Heart left ventricle (tissue), 16 donors: ENCODE results near the gene STARD3NL. TPM values are rescaled to one million over a fixed set of nuclear protein-coding genes. Genes with fewer than 3 reads are reported as not detected.
"Not testable (repeated sequence)": the region's sequence is repeated elsewhere in the genome, so short reads cannot be mapped to it uniquely, and the experiment has no call there.

Source experiments
- ATAC-seq, 4 donors: fragments of 200-7000 bp; cut with Tn5 transposase; one replicate each; pipeline ENCODE4 v1.9.1; 2020 to 2022; ENCODE audit warnings: moderate library complexity in 4 of 4, mild to moderate bottlenecking in 3 of 4, moderate number of reproducible peaks in 1 of 4
- DNase-seq, 5 donors: peaks; one replicate each; pipeline ENCODE4 v3.0.0-alpha.2; 2020
- H3K27ac ChIP-seq, 12 donors: fragments of 200-600 bp; sonication (generic) in 4 of 12; one replicate each; pipeline versions ENCODE4 v1.5.0 to v1.8.0; 2016 to 2022; ENCODE audit warnings: mild to moderate bottlenecking in 2 of 12
- H3K27me3 ChIP-seq, 9 donors: fragments of 200-600 bp; sonication (generic) in 2 of 9; one replicate each; pipeline versions ENCODE4 v1.5.1 to v1.8.0; 2016 to 2022; ENCODE audit warnings: mild to moderate bottlenecking in 3 of 9
- H3K36me3 ChIP-seq, 9 donors: fragments of 200-600 bp; sonication (generic) in 2 of 9; one replicate each; pipeline versions ENCODE4 v1.5.0 to v1.8.0; 2018 to 2022; ENCODE audit warnings: mild to moderate bottlenecking in 2 of 9
- H3K4me1 ChIP-seq, 12 donors: fragments of 200-600 bp; sonication (generic) in 4 of 12; one replicate each; pipeline versions ENCODE4 v1.5.0 to v1.8.0; 2016 to 2022; ENCODE audit warnings: mild to moderate bottlenecking in 3 of 12
- H3K4me3 ChIP-seq, 12 donors: fragments of 200-600 bp; sonication (generic) in 4 of 12; one replicate each; pipeline versions ENCODE4 v1.5.0 to v1.8.0; 2017 to 2022; ENCODE audit warnings: mild to moderate bottlenecking in 9 of 12, moderate library complexity in 4 of 12
- H3K9me3 ChIP-seq, 12 donors: fragments of 200-600 bp; sonication (generic) in 4 of 12; one replicate each; pipeline versions ENCODE4 v1.5.0 to v1.8.0; 2016 to 2022; ENCODE audit warnings: mild to moderate bottlenecking in 1 of 12
- POLR2A ChIP-seq, 2 donors: fragments of 450-650 bp; IDR thresholded peaks; one replicate each; pipeline ENCODE4 v1.6.1; 2017; ENCODE audit warnings: antibody characterized with exemption in 2 of 2, mild to moderate bottlenecking in 2 of 2, moderate library complexity in 2 of 2
- whole genome bisulfite sequencing, 4 donors: extraction: QIAGEN DNeasy Blood & Tissue Kit in 2 of 4; methylation state at CpG; one replicate each; pipeline versions ENCODE4 v1.1.5 to v1.1.7; 2013 to 2018; 5-methylcytosine and 5-hydroxymethylcytosine counted together
- intact Hi-C, 10 donors: fragments of 100-400 bp; cut with DNase I; formaldehyde crosslinking; loops; one replicate each; pipeline versions ENCODE4 v1.11.1 to v1.14.2; 2022
- polyA plus RNA-seq, 2 donors: library from polyadenylated mRNA; stranded (reverse); fragments of 200-250 nt; gene quantifications; one replicate each; pipeline ENCODE4 v1.2.3, GENCODE V29; 2013
- total RNA-seq, 9 donors: library from RNA; depleted of rRNA in 2 of 9; stranded (reverse); fragments of >200 nt in 2 of 9; fragmentation: NEBNext Ultra II Directional in 3 of 9; extraction: Animal tissue kit (Norgen Biotek cat#: 25700) in 3 of 9; gene quantifications; one replicate each; pipeline versions ENCODE4 v1.1.0 to v1.2.4, GENCODE V29; 2016 to 2023
- TF ChIP-seq, protein P1 (sequence below), 12 donors: fragments of 200-600 bp; sonication (generic) in 4 of 12; IDR thresholded peaks; one replicate each; pipeline versions ENCODE4 v1.5.0 to v1.8.0; 2018 to 2022; ENCODE audit warnings: antibody characterized with exemption in 12 of 12, mild to moderate bottlenecking in 5 of 12
- donor health status: ischemic (EF 13 %, LVEDD 7.1; RV severe dilation, severe dysfunction).
- donor health status: healthy with polysubstance abuse.
- donor health status: DM: no; HTN: yes; CAD: no.
- donor health status: DM: no; HTN: no; CAD: no.
- donor health status: ischemic (EF 25% LVEDD 6.9; RV normal size, moderate dysfunction).
- donor health status: ischemic (EF 25% LVEDD 5.7; RV mildly dilated, moderate dysfunction).
- donor health status: healthy.
- donor health status: DM: yes; HTN: yes; CAD: no.
- donor health status: ischemic (EF 35%, LVEDD 5.7; RV mildly dilated, moderate dysfunction).
- donor health status: nonischemic (EF 11% LVEDD 7.7; RV severe dilation, severe dysfunction).
- donor health status: DM: yes; HTN: yes; CAD: no.
- donor health status: PGD.
- donor health status: ischemic (EF 29% LVEDD 5.4; RV normal size, mild dysfunction).
- donor health status: nonischemic (EF 23%, LVEDD 6.1; RV moderate dilation, normal function).

STARD3NL gene
- total and polyA plus RNA-seq, 11 donors, result 10.3 to 37.6 (median 23.8) TPM

DNA sequence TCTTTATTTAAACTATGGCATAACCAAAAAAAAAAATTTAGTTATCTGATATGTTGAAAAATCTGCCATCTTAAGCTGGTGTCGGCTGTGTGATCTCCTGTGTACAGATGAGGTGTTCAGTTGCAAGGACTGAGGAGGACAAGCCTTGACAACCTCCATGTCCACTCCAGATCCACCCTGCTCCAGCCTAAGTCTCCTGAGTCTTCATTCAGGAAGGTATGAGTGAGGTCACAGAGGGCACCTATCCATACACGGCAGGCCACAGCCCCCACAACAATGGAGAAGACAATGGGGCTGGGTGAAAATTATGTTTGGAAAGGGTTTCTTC, 79.3 kb downstream of the STARD3NL start:
- TF ChIP-seq, protein P1, sequence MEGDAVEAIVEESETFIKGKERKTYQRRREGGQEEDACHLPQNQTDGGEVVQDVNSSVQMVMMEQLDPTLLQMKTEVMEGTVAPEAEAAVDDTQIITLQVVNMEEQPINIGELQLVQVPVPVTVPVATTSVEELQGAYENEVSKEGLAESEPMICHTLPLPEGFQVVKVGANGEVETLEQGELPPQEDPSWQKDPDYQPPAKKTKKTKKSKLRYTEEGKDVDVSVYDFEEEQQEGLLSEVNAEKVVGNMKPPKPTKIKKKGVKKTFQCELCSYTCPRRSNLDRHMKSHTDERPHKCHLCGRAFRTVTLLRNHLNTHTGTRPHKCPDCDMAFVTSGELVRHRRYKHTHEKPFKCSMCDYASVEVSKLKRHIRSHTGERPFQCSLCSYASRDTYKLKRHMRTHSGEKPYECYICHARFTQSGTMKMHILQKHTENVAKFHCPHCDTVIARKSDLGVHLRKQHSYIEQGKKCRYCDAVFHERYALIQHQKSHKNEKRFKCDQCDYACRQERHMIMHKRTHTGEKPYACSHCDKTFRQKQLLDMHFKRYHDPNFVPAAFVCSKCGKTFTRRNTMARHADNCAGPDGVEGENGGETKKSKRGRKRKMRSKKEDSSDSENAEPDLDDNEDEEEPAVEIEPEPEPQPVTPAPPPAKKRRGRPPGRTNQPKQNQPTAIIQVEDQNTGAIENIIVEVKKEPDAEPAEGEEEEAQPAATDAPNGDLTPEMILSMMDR (IDR thresholded peaks at IDR 0.05), result no peak
- TF ChIP-seq POLR2A (IDR thresholded peaks at IDR 0.05), result no peak
- Histone ChIP-seq H3K9me3 (no peaks in the 10 kb centered on the region), H3K27ac (no peak overlapping the region), H3K36me3 (no peaks in the 10 kb centered on the region), H3K4me1 (no peaks in the 10 kb centered on the region), H3K4me3 (no peak overlapping the region), H3K27me3 (peaks cover 0 to 2% (median 0%) of the 10 kb centered on the region in 9 donors)
- ATAC-seq (no peak), DNase-seq (no peak)
- WGBS, 4 donors, result 70 to 81% (median 75%) methylated on average over 2 of the region's 2 CpGs
- intact Hi-C loops, result no loop called here

DNA sequence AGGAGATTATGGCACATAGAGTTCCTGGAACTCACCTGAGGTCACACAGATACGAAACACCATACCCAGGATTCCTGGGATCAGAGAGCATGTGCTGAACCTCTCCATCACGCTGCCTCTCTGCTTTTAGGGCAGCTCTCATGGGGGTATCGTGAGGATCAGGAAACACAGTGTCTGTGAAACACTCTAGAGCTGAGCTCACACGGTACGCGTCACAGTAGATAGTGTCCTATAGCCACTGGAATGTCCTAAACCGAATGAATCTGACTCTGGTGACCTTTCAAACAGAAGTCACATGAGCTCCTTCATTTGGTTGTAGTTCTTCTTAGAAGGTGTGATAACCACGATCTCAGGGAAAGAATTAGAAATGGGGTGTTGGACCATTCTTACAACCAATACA, 81.1 kb downstream of the STARD3NL start:
- H3K27ac ChIP-seq, H3K4me3 ChIP-seq, H3K9me3 ChIP-seq, ATAC-seq, H3K4me1 ChIP-seq, H3K36me3 ChIP-seq, H3K27me3 ChIP-seq, DNase-seq, intact Hi-C loops: not testable (repeated sequence)
- 89 to 94% (median 90%) methylated on average over 8 of the region's 8 CpGs for WGBS, 4 donors

DNA sequence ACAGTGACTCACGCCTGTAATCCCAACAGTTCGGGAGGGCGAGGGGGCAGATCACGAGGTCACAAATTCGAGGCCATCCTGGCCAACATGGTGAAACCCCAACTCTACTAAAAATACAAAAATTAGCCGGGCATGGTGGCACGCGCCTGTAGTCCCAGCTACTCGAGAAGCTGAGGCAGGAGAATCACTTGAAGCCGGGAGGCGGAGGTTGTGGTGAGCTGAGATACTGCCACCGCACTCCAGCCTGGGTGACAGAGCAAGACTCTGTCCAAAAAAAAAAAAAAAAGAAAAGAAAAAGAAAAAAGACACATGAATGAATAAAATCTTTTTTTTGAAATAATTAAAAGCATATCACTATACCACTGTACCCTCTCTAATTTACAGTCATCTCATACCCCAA, 83.6 kb downstream of the STARD3NL start:
- H3K36me3 ChIP-seq, H3K4me1 ChIP-seq, H3K27ac ChIP-seq, intact Hi-C loops, ATAC-seq, DNase-seq, H3K27me3 ChIP-seq, H3K4me3 ChIP-seq, H3K9me3 ChIP-seq: not testable (repeated sequence)
- WGBS, 4 donors, result 85 to 92% (median 89%) methylated on average over 12 of the region's 12 CpGs

DNA sequence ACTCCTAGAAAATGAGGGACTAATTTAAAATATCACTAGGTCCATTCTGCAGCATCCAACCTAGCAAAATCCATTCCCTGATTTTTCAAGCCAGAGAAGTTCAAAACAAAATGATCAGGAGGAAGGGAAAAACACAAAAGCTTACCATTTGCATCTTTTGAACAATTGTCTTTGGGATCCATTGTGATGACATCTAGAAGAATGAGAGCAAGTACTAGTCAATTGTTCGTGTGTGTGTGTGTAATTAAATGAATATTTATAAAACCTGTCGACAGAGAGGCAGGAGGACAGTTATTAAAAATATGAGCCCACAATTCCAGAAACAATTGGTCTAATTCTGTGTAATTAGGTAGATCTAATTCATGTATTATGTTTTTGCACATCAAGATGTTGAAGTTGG, 84.0 kb downstream of the STARD3NL start:
- DNase-seq, ATAC-seq: not testable (repeated sequence)
- 63 to 76% (median 70%) methylated on average over 2 of the region's 2 CpGs for WGBS, 4 donors

DNA sequence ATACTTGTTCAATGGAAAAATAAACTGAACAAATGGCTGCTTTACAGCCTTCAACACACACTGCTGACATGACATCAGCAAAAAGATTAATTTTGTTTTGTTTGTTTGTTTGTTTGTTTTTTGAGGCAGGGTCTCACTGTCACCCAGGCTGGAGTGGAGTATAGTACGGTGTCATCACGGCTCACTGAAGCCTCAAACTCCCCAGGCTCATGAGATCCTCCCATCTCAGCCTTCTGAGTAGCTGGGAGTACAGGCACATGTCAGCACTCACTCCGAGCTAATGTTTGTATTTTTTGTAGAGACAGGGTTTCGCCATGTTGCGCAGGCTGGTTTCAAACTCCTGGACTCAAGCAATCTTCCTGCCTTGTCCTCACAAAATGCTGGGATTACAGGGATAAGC, 84.5 kb downstream of the STARD3NL start:
- H3K4me1 ChIP-seq, result no peaks in the 10 kb centered on the region
- no peak for TF ChIP-seq POLR2A (IDR thresholded peaks at IDR 0.05)
- TF ChIP-seq, protein P1 (IDR thresholded peaks at IDR 0.05), result no peak
- WGBS, 4 donors, result 49 to 86% (median 79%) methylated on average over 5 of the region's 5 CpGs
- H3K36me3 ChIP-seq, result no peaks in the 10 kb centered on the region
- H3K27me3 ChIP-seq, result peaks cover 0 to 2% (median 0%) of the 10 kb centered on the region in 9 donors
- no peak overlapping the region for H3K27ac ChIP-seq
- H3K4me3 ChIP-seq, result no peak overlapping the region
- DNase-seq (no peak), ATAC-seq (no peak)
- no peaks in the 10 kb centered on the region for H3K9me3 ChIP-seq
- intact Hi-C loops, result no loop called here

More for the DNA sequence above, 84.0 kb downstream of the STARD3NL start:
- H3K36me3 ChIP-seq, H3K9me3 ChIP-seq, H3K4me3 ChIP-seq, H3K27me3 ChIP-seq, intact Hi-C loops, H3K27ac ChIP-seq, H3K4me1 ChIP-seq: not testable (repeated sequence)

DNA sequence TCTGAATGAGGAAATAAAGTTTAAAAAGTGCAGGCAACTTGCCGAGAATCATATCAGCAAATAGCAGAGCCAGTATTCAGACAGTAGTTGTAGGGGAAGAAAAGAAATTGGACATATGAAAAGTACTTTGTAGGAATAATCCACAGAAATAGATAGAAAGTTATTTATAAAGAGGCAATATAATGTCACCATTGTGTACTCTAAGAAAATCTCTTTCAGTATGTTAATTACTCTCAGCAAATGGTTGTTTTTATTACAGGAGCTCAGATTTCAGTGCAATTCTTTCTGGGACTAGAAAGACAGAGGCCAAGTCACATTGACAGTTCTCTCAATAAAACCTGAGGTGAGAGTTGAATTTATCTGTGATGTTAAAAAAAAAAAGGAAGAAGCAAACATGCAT, 85.2 kb downstream of the STARD3NL start:
- 68 to 76% (median 72%) methylated on average over 1 of the region's 1 CpG for WGBS, 4 donors
- H3K4me3 ChIP-seq, ATAC-seq, H3K27ac ChIP-seq, H3K36me3 ChIP-seq, H3K9me3 ChIP-seq, H3K27me3 ChIP-seq, H3K4me1 ChIP-seq, DNase-seq, intact Hi-C loops: not testable (repeated sequence)

DNA sequence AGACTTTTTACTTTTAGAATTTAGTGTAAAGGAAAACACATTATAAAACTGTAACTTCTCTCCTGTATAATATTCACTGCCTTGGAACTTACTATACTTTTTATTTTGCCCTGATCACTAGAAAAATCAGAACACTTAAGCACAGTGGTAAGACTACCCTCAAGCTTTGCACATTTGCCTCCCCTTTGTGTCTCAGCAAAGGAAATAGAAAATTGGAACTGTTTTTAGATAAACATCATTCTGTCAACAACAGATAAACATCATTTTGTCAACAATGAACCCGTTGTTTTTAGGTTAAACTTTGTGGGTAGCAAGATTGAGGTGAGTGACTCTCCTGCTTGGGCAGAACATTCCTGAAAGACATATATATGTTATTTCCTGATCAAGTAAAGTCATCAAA, 86.6 kb downstream of the STARD3NL start:
- H3K9me3 ChIP-seq, H3K4me3 ChIP-seq, intact Hi-C loops, H3K36me3 ChIP-seq, ATAC-seq, H3K4me1 ChIP-seq, H3K27me3 ChIP-seq, H3K27ac ChIP-seq, DNase-seq: not testable (repeated sequence)
- 34 to 52% (median 43%) methylated on average over 1 of the region's 1 CpG for WGBS, 4 donors

DNA sequence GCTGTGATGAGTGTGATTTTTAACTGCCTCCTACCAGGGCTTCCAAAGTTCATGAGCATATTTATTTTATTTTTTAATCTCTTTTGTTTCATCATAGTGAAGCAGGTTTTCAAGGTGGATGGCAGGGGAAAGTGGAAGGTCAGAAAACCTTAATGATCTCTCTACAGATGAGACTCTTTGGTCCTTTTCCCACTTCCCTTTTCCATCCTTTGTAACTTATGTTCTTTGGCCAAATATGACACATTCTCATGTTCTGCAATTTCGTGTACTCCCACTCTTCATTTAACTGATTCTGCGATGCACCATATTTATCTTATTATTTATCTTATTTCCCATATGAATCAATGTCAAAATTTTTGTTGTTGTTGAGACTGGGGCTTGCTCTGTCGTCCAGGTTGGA, 87.9 kb downstream of the STARD3NL start:
- H3K27me3 ChIP-seq, H3K4me3 ChIP-seq, ATAC-seq, H3K4me1 ChIP-seq, intact Hi-C loops, H3K9me3 ChIP-seq, DNase-seq, H3K27ac ChIP-seq, H3K36me3 ChIP-seq: not testable (repeated sequence)
- 72 to 77% (median 74%) methylated on average over 3 of the region's 3 CpGs for WGBS, 4 donors

DNA sequence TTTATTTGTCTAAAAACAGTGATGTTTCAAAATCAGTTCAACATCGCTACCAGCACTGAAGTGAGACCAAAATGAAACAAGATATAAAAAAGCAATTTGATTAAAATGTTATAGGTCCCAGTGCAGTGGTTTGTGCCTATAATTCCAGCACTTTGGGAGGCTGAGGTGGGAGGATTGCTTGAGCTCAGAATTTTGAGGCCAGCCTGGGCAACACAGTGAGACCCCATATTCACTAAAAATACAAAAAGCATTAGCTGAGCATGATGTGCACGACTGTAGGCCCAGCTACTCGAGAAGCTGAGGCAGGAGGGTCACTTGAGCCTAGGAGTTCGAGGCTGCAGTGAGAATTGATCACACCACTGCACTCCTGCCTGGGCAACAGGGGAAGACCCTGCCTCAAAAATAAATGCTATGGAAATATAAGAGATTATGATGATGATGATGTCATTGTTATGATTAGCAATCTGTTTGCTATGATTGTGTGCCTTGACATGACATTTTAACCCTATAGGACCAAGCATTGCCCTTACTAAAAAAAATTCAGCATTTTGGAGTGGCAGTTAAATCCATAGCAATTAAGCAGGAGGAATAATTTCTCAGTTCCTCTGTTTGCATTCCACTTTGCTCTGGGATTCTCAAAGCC, 91.8 kb downstream of the STARD3NL start:
- ATAC-seq, DNase-seq, H3K4me1 ChIP-seq, H3K27me3 ChIP-seq, H3K9me3 ChIP-seq, H3K36me3 ChIP-seq, intact Hi-C loops, H3K27ac ChIP-seq, H3K4me3 ChIP-seq: not testable (repeated sequence)
- 68 to 86% (median 75%) methylated on average over 4 of the region's 4 CpGs for WGBS, 4 donors

DNA sequence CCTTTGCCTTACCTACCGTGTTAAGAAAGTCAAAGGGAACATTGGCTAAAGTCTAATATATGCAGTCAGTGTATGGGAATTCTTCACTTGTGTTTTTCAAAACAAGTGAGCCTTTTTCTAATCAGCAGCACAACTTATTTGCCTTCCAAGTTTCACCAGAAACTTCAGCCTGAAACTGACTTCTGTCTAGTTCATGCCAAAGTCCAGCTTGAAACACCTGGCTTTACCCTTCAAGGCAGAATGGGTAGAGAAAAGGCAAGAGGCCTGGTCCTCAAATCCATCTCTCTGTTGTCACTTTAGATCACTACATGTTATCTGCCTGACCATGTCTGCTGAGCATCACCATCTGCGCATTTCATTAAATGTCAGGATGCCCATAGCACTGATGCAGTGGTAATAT, 92.4 kb downstream of the STARD3NL start:
- ATAC-seq, H3K36me3 ChIP-seq, H3K4me1 ChIP-seq, DNase-seq, H3K9me3 ChIP-seq, H3K27ac ChIP-seq, H3K4me3 ChIP-seq, intact Hi-C loops, H3K27me3 ChIP-seq: not testable (repeated sequence)
- WGBS, 4 donors, result 75 to 87% (median 81%) methylated on average over 1 of the region's 2 CpGs
